RWPE1 (cell line): ENCODE data around the gene HIVEP3.
"Not testable (repeated sequence)": the region's sequence is repeated elsewhere in the genome, so short reads cannot be mapped to it uniquely, and the experiment has no call there.

Experiments used
- CTCF ChIA-PET: fragments of 350-600 bp; sonication (Branson Sonifier 250); formaldehyde crosslinking; extraction: SDS; loops from one replicate; lab custom pipeline; 2021; lab: Yijun Ruan, JAX
- POLR2A ChIA-PET: fragments of 400-600 bp; formaldehyde crosslinking; extraction: SDS; loops from one replicate; lab custom pipeline; 2020; ENCODE audit warnings: antibody characterized with exemption; ENCODE audit not compliant: low non-redundant PET; lab: Yijun Ruan, JAX
- DNase-seq: peaks from one replicate; pipeline ENCODE4 v3.0.0; 2012; ENCODE audit warnings: low spot score
- H3K27ac ChIP-seq: fragments of 450-650 bp; 2 replicates; pipeline ENCODE4 v1.5.1; 2017
- TF ChIP-seq, protein P1 (sequence below): fragments of 450-650 bp; conservative IDR thresholded peaks from 2 replicates; pipeline ENCODE4 v1.5.1; 2017; ENCODE audit warnings: low read depth, mild to moderate bottlenecking

Gene HIVEP3

DNA sequence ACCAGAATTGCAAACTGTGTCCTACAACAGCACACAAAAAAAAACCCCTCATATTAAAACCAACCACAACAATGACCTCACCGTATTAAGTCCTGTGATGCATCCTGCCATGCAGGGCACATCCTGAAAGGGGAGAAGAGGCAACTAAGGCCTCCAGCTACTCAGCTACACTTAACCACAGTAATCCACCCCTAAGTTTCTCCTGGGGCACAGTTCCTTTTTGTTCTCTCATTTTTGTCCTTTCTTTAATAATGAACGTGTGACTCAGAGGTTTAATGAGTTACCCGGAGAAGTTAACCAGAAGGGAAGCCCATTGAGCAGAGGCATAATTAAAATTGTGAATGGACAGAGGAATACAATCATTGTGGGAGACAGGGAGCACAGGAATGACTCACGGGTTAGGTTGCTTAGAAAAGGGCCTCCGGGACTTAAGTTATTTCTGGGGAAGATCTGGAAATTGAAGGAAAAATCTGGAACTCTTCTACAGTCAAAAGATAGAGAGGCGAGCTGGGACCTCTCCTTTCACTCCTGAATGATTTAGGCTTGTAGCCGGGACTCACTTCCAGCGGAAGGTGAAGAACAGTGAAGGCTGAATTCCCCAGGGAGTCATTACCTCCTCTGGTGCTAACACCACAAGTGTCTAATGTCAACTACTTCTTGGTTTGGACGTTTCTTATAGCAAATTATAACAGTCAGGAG lies 36.9 kb upstream of the HIVEP3 start:
- ChIA-PET POLR2A (no interaction called here), CTCF (interaction anchor here (0.5 kb wide), 1 partner anchor 766 kb away, joined by 7 read pairs; no protein-coding TSS in a partner anchor)
- peak; percentile 84 for DNase-seq
- TF ChIP-seq, protein P1, sequence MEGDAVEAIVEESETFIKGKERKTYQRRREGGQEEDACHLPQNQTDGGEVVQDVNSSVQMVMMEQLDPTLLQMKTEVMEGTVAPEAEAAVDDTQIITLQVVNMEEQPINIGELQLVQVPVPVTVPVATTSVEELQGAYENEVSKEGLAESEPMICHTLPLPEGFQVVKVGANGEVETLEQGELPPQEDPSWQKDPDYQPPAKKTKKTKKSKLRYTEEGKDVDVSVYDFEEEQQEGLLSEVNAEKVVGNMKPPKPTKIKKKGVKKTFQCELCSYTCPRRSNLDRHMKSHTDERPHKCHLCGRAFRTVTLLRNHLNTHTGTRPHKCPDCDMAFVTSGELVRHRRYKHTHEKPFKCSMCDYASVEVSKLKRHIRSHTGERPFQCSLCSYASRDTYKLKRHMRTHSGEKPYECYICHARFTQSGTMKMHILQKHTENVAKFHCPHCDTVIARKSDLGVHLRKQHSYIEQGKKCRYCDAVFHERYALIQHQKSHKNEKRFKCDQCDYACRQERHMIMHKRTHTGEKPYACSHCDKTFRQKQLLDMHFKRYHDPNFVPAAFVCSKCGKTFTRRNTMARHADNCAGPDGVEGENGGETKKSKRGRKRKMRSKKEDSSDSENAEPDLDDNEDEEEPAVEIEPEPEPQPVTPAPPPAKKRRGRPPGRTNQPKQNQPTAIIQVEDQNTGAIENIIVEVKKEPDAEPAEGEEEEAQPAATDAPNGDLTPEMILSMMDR, result no peak
- H3K27ac ChIP-seq, result no peak overlapping the region

DNA sequence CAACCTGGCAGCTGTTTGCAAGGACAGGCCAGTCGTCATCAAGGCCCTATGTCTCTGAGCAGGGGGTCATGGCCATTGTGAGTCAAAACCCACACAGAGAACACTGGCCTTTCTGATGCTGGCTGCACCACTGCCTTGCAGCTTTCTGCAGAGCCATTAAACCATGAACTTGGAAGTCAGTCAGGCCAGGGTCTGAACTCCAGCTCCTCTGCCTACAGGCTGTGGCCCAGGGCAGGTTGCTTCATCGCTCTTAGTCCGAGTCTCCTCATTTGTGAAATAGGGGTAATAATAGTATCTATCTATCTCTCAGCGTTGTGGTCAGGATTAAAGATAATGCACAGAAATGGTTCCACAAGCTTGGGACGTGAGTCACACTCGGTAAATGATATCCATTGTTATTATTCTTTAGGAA lies 35.8 kb upstream of the HIVEP3 start:
- POLR2A ChIA-PET, result interaction anchor here (0.7 kb wide), 1 partner anchor 91 kb away, joined by 3 read pairs; no protein-coding TSS in a partner anchor
- CTCF ChIA-PET, result no interaction called here
- H3K27ac ChIP-seq, result peak overlapping the region; percentile 71
- TF ChIP-seq, protein P1, result no peak
- DNase-seq, result peak; percentile 79

DNA sequence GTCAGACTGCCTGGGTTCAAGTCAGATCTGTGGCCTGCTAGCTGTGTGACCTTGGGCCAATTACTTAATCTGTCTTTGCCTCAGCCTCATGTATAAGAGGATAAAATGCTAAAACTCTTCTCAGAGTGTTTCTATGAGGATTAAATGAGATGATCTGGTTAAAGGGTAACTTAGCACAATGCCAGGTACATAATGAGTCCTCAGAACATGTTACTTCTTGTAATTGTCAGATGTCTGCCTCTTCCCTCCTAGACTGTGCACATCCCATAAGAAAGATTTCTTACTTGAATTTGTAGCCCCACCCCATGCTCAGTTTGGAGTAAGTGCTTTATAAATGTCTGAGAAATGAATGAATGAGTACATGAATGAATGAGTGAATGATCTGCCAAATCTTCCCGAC lies 34.6 kb upstream of the HIVEP3 start:
- TF ChIP-seq, protein P1, result no peak
- POLR2A ChIA-PET, result no interaction called here
- CTCF ChIA-PET, result no interaction called here
- DNase-seq, result no peak
- H3K27ac ChIP-seq, result no peak overlapping the region

DNA sequence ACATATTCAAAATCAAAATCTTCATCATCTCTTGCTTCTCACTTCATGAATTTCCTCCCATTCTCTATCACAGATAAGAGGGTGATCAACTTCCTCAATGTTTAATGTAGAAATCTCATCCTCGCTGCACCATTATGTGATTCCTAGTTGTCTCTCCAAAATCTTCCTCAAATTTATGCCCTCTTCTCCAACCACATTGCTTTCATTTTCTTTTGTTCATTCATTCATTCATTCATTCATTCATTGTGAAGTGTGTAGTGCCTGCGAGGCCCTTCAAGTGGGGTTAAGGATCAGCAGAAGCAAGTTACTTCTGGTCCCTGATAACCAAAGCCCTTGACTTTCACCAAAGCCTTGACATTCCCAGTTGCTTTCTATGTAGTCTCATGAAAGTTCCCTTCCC lies 33.5 kb upstream of the HIVEP3 start:
- no peak for DNase-seq
- ChIA-PET CTCF (no interaction called here), POLR2A (no interaction called here)
- no peak overlapping the region for H3K27ac ChIP-seq
- TF ChIP-seq, protein P1, result no peak

DNA sequence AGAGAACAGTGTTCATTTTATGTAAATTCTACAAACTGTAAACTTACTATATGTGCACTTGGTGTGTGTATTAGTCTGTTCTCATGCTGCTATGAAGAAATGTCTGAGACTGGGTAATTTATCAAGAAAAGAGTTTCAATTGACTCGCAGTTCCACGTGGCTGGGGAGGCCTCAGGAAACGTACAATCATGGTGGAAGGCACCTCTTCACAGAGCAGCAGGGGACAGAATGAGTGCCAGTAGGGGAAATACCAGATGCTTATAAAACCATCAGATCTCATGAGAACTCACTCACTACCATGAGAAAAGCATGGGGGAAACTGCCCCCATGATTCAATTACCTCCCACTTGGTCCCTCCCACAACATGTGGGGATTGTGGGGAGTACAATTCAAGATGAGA lies 32.8 kb upstream of the HIVEP3 start:
- DNase-seq, POLR2A ChIA-PET, H3K27ac ChIP-seq, CTCF ChIA-PET: not testable (repeated sequence)

DNA sequence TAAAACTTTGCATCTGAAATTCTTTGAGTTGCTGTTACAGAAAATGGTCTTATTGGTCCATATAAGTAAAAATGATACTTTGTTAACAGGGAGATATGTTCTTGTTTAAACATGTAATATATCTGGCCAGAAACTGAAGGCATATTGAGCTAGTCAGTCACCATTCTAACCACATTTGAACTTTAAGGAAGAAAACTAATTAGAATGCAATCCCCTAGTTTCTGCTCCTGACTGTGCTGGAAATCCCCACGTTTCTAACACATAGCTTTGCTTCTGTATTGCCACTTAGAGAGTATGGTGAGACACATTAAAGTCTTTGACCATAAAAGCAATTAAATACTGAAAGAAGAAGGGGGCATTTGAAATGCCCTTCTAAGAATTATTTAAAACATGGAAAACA lies 32.1 kb upstream of the HIVEP3 start:
- TF ChIP-seq, protein P1, result no peak
- ChIA-PET CTCF (no interaction called here), POLR2A (no interaction called here)
- no peak for DNase-seq
- no peak overlapping the region for H3K27ac ChIP-seq

DNA sequence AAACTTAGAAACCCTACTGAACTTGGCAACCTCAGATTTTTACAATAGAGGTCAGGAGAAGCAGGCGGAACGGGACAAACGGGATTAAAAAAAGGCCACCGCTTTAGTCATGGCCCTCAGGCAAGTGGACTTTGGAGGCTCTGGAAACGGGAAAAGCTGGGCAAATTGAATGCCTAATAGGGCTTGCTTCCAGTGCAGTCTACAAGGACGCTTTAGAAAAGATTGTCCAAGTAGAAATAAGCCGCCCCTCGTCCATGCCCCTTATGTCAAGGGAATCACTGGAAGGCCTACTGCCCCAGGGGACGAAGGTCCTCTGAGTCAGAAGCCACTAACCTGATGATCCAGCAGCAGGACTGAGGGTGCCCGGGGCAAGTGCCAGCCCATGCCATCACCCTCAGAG lies 27.2 kb upstream of the HIVEP3 start:
- POLR2A ChIA-PET, H3K27ac ChIP-seq, DNase-seq, CTCF ChIA-PET: not testable (repeated sequence)
